ENCODE measurements around the gene RIMKLA. TPM values are rescaled to one million over a fixed set of nuclear protein-coding genes. Genes with fewer than 3 reads are reported as not detected.

RIMKLA gene
- total and polyA plus RNA-seq, 2 of the 13 experiments (the other 11 are each of a cell fraction or from before 2014, with no cell fraction given) = 2.5 to 3.8 TPM

- TF ChIP-seq RBFOX2 (IDR thresholded peaks at IDR 0.05; ENCODE audit: low read depth, low read length) (peak; percentile 48; the same call in 1 of the 2 replicates), ARHGAP35 (CRISPR knock-in tag; IDR thresholded peaks at IDR 0.05; ENCODE audit: borderline replicate concordance) (no peak), SMAD1 (CRISPR knock-in tag; IDR thresholded peaks at IDR 0.05; ENCODE audit: borderline replicate concordance, low read depth) (no peak), HIC2 (CRISPR knock-in tag; IDR thresholded peaks at IDR 0.05; ENCODE audit: low read depth) (no peak), ZNF780A (CRISPR knock-in tag; IDR thresholded peaks at IDR 0.05) (no peak), PREB (CRISPR knock-in tag; IDR thresholded peaks at IDR 0.05) (no peak), SNAPC4 (CRISPR knock-in tag; IDR thresholded peaks at IDR 0.05) (no peak), RAD21 (CRISPR knock-in tag; IDR thresholded peaks at IDR 0.05) (no peak), SIN3B (IDR thresholded peaks at IDR 0.05; ENCODE audit: low read length) (peak; percentile 64; the same call in 1 of the 2 replicates), TRIM22 (IDR thresholded peaks at IDR 0.05) (no peak), HOXD1 (CRISPR knock-in tag; IDR thresholded peaks at IDR 0.05) (no peak), ZNF101 (CRISPR knock-in tag; IDR thresholded peaks at IDR 0.05; ENCODE audit: borderline replicate concordance, low read depth) (no peak), TOE1 (CRISPR knock-in tag; IDR thresholded peaks at IDR 0.05) (no peak), ZBTB1 (CRISPR knock-in tag; IDR thresholded peaks at IDR 0.05; ENCODE audit: borderline replicate concordance) (no peak), ATF6 (CRISPR knock-in tag; conservative IDR thresholded peaks at IDR 0.05) (no peak), ZNF225 (CRISPR knock-in tag; IDR thresholded peaks at IDR 0.05) (no peak), RBM39 (IDR thresholded peaks at IDR 0.05; ENCODE audit: low read depth, low read length, poor library complexity, severe bottlenecking) (no peak)
Measured at GRCh38 chr1:42462828-42463763, 82.5 kb downstream of the RIMKLA start, which contains the start of gene CCDC30 (continued).

Measured in HepG2 (cell line).